OCI-LY7 (cell line): ENCODE results near the gene HTRA1. TPM values are rescaled to one million over a fixed set of nuclear protein-coding genes. Genes with fewer than 3 reads are reported as not detected.
A peak's percentile ranks its signal among the peaks of the same experiment; 100 is the strongest.

Experiments
- BruUV-seq: library from RNA; stranded (reverse); fragments of 400-500 nt; replicated peaks from 2 replicates; lab custom pipeline; 2021; lab: Mats Ljungman, UMichigan
- CTCF ChIA-PET: fragments of 300-600 bp; sonication (Branson Sonifier 250); formaldehyde crosslinking; loops from one replicate; lab custom pipeline; 2022; ENCODE audit warnings: antibody characterized with exemption; ENCODE audit not compliant: unreplicated experiment; lab: Charles Lee
- POLR2A ChIA-PET: fragments of 300-600 bp; sonication (Branson Sonifier 250); formaldehyde crosslinking; loops from one replicate; lab custom pipeline; 2022; ENCODE audit warnings: antibody characterized with exemption; lab: Charles Lee
- DNase-seq: peaks from one replicate; pipeline ENCODE4 v3.0.0-alpha.2; 2015; ENCODE audit warnings: low spot score
- H2AFZ ChIP-seq: fragments of 200-600 bp; sonication (generic), shearing (Covaris generic); 2 replicates; pipeline ENCODE4 v1.6.1; 2014; ENCODE audit warnings: mild to moderate bottlenecking, antibody characterized with exemption, low read length, moderate library complexity
- H3K27ac ChIP-seq: fragments of 200-600 bp; sonication (generic); 2 replicates; pipeline ENCODE4 v1.5.1; 2014; ENCODE audit warnings: mixed run types, low read depth, mild to moderate bottlenecking, moderate library complexity, low read length, inconsistent platforms; ENCODE audit not compliant: poor library complexity, severe bottlenecking
- H3K36me3 ChIP-seq: fragments of 200-600 bp; sonication (generic); 2 replicates; pipeline ENCODE4 v1.6.1; 2014; ENCODE audit warnings: mild to moderate bottlenecking, antibody characterized with exemption, low read length, moderate library complexity, mixed read lengths; ENCODE audit not compliant: insufficient read depth
- H3K4me1 ChIP-seq: fragments of 200-600 bp; sonication (generic); 2 replicates; pipeline ENCODE4 v1.5.1; 2014; ENCODE audit warnings: mild to moderate bottlenecking, low read length; ENCODE audit not compliant: insufficient read depth, poor library complexity, severe bottlenecking
- H3K4me2 ChIP-seq: fragments of 200-600 bp; sonication (generic); 2 replicates; pipeline ENCODE4 v1.6.1; 2014; ENCODE audit warnings: mild to moderate bottlenecking, low read length
- H3K4me3 ChIP-seq: fragments of 200-600 bp; sonication (generic); 2 replicates; pipeline ENCODE4 v1.5.1; 2014; ENCODE audit warnings: mild to moderate bottlenecking, low read depth, low read length; ENCODE audit not compliant: poor library complexity, severe bottlenecking
- H3K79me2 ChIP-seq: fragments of 200-600 bp; sonication (generic); 2 replicates; pipeline ENCODE4 v1.6.1; 2016; ENCODE audit warnings: low read depth, mild to moderate bottlenecking, low read length, moderate library complexity, mixed read lengths; ENCODE audit not compliant: insufficient read depth
- H3K9me2 ChIP-seq: fragments of 200-600 bp; sonication (generic); 2 replicates; pipeline ENCODE4 v1.6.1; 2016; ENCODE audit warnings: mild to moderate bottlenecking, low read length, mixed read lengths; ENCODE audit not compliant: insufficient read depth
- H3K9me3 ChIP-seq: fragments of 200-600 bp; sonication (generic); 2 replicates; pipeline ENCODE4 v1.6.1; 2014; ENCODE audit warnings: mild to moderate bottlenecking, mixed run types, low read length, mixed read lengths
- H4K20me1 ChIP-seq: fragments of 200-600 bp; sonication (generic); 2 replicates; pipeline ENCODE4 v1.6.1; 2014; ENCODE audit warnings: mild to moderate bottlenecking, antibody characterized with exemption, low read length, moderate library complexity, mixed read lengths; ENCODE audit not compliant: insufficient read depth
- CTCF ChIP-seq: fragments of 200-600 bp; sonication (generic); conservative IDR thresholded peaks from 2 replicates; pipeline ENCODE4 v1.5.1; 2014; ENCODE audit warnings: mild to moderate bottlenecking, antibody characterized with exemption, low read length, moderate library complexity, mixed read lengths
- EZH2phosphoT487 ChIP-seq: fragments of 200-600 bp; sonication (generic); IDR thresholded peaks from 2 replicates; pipeline ENCODE4 v1.6.1; 2018; ENCODE audit warnings: low read depth, borderline replicate concordance, mild to moderate bottlenecking, mixed run types, antibody characterized with exemption, low read length, moderate library complexity, mixed read lengths
- intact Hi-C: fragments of 100-400 bp; cut with micrococcal nuclease; formaldehyde crosslinking; loops from one replicate; pipeline ENCODE4 v1.10.0; 2022; ENCODE audit not compliant: unreplicated experiment
- total RNA-seq, 2 experiments: library from RNA; depleted of rRNA in 1 of 2; stranded (reverse); fragments of >200 nt in 1 of 2; shearing (Covaris generic) in 1 of 2; gene quantifications; 2 replicates each; pipeline ENCODE4 v1.2.3, GENCODE V29; 2014 to 2022

HTRA1 gene
- total RNA-seq, 2 experiments from 2014 or later, result not detected

GRCh38 chr10:122521011-122521410 lies 59.7 kb downstream of the HTRA1 start:
- Histone ChIP-seq H3K9me3 (no peaks in the 10 kb centered on the region), H3K9me2 (no peaks in the 10 kb centered on the region), H4K20me1 (no peaks in the 10 kb centered on the region), H2AFZ (no peak overlapping the region), H3K36me3 (no peaks in the 10 kb centered on the region), H3K4me1 (no peaks in the 10 kb centered on the region), H3K27ac (no peak overlapping the region), H3K79me2 (no peaks in the 10 kb centered on the region), H3K4me2 (no peak overlapping the region), H3K4me3 (no peak overlapping the region)
- CTCF ChIA-PET, result no interaction called here
- no peak for DNase-seq
- intact Hi-C loops, result no loop called here
- TF ChIP-seq CTCF (no peak), EZH2phosphoT487 (no peak)
- POLR2A ChIA-PET, result no interaction called here
- no TSS peak for BruUV-seq

- BruUV-seq, result no TSS peak
- no peaks in the 10 kb centered on the region for H3K9me2 ChIP-seq
- H3K27ac ChIP-seq, result no peak overlapping the region
- no peak overlapping the region for H2AFZ ChIP-seq
- TF ChIP-seq EZH2phosphoT487, result no peak
- no peak for TF ChIP-seq CTCF
- POLR2A ChIA-PET, result no interaction called here
- CTCF ChIA-PET, result no interaction called here
- H3K9me3 ChIP-seq, result no peaks in the 10 kb centered on the region
- no peaks in the 10 kb centered on the region for H3K36me3 ChIP-seq
- H3K4me3 ChIP-seq, result no peak overlapping the region
- DNase-seq, result no peak
- H3K4me1 ChIP-seq, result no peaks in the 10 kb centered on the region
- intact Hi-C loops, result no loop called here
- no peak overlapping the region for H3K4me2 ChIP-seq
- H3K79me2 ChIP-seq, result no peaks in the 10 kb centered on the region
- H4K20me1 ChIP-seq, result no peaks in the 10 kb centered on the region
Observed at GRCh38 chr10:122524811-122525210, 63.5 kb downstream of the HTRA1 start.

GRCh38 chr10:122525788-122526187 lies 64.4 kb downstream of the HTRA1 start:
- no peaks in the 10 kb centered on the region for H3K9me2 ChIP-seq
- H3K4me1 ChIP-seq, result no peaks in the 10 kb centered on the region
- H3K79me2 ChIP-seq, result no peaks in the 10 kb centered on the region
- no peak overlapping the region for H2AFZ ChIP-seq
- no peak overlapping the region for H3K27ac ChIP-seq
- H3K4me3 ChIP-seq, result no peak overlapping the region
- intact Hi-C loops, result no loop called here
- no TSS peak for BruUV-seq
- H3K9me3 ChIP-seq, result no peaks in the 10 kb centered on the region
- no peaks in the 10 kb centered on the region for H4K20me1 ChIP-seq
- ChIA-PET CTCF (no interaction called here), POLR2A (no interaction called here)
- no peaks in the 10 kb centered on the region for H3K36me3 ChIP-seq
- TF ChIP-seq EZH2phosphoT487 (no peak), CTCF (peak; percentile 40)
- DNase-seq, result no peak
- H3K4me2 ChIP-seq, result no peak overlapping the region
